Kidney glomerular epithelial cell (primary cell): ENCODE results near the gene GCHFR.
A peak's percentile ranks its signal among the peaks of the same experiment; 100 is the strongest.

Experiments used
- DNase-seq: peaks from one replicate; lab custom pipeline; 2025; lab: John Stamatoyannopoulos, UW

The GCHFR gene

GRCh38 chr15:40808861-40809450 lies 45.1 kb downstream of the GCHFR start:
- no peak for DNase-seq

GRCh38 chr15:40812721-40813425 lies 49.0 kb downstream of the GCHFR start:
- DNase-seq: no peak

- DNase-seq: peak; percentile 61
These were observed 51.3 kb downstream of the GCHFR start for GRCh38 chr15:40815042-40815698.
